HUDEP-2 (cell line): ENCODE measurements around the gene B4GAT1.
A peak's percentile ranks its signal among the peaks of the same experiment; 100 is the strongest.
"Not testable (repeated sequence)": the region's sequence is repeated elsewhere in the genome, so short reads cannot be mapped to it uniquely, and the experiment has no call there.

Experiments
- DNase-seq, 76 experiments: peaks; one replicate each; lab custom pipeline; 2025; ENCODE audit not compliant: unreplicated experiment in 76 of 76; lab: John Stamatoyannopoulos, UW

Gene B4GAT1

DNA sequence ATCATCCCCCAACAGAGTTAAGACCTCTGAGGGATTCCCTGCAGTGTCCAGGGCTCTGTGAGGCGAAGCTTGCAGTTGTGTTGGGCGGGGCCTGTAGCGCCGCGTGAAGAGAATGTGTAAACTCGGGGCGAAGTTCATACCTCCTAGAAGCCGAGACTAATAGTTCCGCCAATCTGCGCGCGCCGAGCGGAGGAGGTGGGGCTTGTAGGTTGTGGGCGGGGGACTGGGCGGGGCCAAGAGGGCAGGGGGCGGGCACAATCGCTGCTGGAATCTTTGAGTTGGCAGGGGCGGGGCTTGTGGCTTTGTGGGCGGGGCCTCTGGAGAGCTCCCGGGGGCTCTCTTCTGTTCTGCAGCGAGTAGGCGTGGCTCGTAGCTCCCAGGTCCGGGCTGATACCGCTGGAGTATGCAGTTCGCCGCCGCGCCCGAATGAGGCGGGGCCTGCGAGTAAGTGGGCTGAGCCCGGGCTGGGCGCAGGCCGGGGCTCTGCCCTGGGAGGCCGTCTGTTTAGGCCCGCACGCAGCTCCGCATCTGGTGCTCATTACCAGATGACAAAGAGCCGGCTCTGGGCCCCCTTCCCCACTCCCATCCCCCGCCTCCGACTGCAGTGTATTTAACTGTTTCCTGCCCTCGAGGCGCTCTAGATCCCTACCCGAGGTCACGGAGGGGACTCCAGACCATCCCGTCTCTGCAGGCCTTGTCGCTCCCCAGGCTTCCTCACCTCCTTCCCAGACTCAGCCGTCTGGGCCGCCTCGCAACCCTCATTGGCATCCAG, 34.7 kb downstream of the B4GAT1 start:
- DNase-seq = peak in 75 of 76 experiments; percentile 54 to 99 (median 97)

DNA sequence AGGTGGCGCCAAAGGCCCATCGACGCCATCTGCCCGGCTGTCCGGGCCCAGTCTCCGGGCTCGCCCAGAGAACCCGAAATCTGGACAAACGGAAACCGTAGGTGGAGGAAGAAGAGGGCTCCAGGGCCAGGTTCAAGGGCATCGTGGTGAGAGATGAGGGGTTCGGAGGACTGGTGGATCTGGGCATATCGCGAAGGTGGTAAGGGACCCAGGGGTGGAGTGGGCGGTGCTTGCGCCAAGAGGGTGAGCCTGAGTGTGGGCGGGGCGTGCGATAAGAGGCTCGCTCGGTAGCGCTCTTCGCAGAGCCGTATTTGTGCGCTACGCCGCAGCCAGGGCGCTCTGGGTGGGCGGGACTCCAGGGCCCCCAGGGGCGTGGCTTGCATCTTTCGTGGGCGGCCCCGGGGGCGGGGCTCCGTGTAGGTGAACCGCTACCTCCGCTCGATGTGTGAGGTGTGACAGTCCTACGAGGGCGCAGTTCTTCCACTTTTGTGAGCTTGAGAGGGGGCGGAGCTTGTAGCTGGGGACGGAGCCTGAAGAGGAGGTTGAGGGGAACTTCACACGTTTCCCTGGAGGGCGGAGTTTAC, 35.4 kb downstream of the B4GAT1 start:
- peak in 75 of 76 experiments; percentile 50 to 98 (median 84) for DNase-seq

DNA sequence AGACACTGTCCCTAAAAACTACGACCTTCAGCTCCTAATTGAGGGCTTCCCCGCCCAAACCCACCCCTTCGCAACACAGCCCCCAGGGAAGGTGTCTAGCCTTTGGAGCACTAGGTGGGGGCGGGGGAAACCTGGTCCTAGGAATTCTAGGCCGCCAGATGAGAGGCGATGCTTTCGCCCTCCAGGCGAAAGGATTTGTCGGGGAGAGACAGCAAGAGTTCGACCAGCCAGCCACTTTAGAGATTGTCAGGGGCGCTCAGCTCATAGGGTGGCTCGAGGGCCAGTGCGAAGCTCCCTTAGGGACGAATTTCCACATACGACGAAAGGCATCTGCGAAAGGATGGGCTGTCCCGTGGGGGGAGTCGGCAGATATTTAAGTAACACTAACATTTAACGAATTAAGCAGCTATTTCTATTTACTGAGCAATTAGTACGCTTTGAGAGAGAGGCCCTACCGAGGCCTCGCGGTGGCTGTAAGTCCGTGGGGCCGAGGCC, 35.9 kb downstream of the B4GAT1 start:
- DNase-seq = no peak

DNA sequence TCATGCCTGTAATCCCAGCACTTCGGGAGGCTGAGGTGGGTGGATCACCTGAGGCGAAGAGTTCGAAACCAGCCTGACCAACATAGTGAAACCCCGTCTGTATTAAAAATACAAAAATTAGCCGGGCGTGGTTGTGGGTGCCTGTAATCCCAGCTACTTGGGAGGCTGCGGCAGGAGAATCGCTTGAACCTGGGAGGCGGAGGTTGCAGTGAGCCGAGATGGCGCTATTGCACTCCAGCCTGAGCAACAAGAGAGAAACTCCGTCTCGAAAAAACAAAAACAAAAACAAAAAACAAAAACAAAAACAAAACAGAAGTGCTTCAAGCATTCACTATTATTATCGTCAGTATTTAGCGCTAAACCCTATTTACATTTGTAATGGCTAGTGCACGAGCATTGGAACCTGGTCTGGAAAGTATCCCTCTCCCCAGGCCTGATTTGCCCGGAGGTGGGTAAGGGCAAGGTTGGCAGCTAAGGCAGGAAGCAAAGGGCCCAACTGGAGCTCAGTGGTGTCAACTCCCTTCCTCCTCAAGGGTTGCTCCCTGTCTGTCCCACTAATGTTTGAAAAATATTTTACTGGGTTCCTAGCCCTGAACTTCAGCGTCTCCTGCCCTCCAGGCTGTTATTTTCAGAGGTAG, 36.5 kb downstream of the B4GAT1 start:
- not testable (repeated sequence) for DNase-seq

DNA sequence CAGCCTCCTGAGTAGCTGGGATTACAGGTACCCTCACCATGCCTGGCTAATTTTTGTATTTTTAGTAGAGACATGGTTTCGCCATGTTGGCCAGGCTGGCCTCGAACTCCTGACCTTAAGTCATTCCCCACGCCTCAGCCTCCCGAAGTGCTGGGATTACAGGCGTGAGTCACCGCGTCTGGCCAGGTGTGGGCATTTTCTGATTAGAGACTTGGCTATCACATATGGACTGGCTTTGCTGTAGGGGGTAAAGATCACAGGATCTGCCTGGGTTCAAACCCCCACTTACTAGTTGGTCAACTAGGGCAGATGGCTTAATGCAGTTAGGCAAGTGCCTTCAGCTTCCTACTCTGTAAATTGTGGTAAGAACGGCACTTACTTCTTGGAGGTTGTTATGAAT, 37.1 kb downstream of the B4GAT1 start:
- DNase-seq = no peak

DNA sequence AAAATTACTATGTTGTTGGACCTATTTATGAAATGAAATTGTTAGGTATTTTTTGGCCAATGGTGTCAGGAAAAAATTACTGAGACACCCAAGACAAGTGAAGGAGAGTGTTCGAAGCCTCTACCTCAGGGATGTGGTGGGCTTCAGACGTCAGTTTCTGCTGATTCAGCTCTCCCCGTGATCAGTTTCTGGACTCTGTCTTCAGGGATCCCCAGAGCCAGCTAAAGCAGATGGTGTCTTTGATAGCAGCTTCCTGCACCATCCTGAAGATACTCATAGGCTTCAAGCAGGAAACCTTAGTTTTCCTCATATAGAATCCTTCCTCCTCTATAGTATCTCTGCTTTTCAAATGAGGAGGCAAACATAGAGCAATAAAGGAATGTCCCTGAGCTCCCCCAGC, 38.0 kb downstream of the B4GAT1 start:
- DNase-seq = no peak

DNA sequence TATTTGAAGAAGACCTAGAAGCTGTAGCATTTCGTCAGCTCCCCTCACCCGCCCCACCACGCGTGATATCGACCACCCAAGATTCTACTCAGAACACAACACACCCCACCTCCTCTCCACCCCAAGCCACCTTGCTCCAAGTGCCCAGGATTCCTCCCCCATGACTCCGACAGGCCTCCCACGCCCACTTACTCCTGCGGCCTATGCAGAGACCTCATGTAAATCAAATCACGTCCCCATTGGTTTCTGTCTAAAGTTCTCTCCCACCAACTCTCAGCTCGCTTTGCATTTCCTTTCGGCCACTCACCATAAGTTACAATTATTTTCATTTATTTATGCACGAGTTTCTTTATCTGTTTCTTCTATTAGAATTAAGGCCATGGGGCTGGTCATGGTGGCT, 44.8 kb downstream of the B4GAT1 start:
- no peak for DNase-seq

DNA sequence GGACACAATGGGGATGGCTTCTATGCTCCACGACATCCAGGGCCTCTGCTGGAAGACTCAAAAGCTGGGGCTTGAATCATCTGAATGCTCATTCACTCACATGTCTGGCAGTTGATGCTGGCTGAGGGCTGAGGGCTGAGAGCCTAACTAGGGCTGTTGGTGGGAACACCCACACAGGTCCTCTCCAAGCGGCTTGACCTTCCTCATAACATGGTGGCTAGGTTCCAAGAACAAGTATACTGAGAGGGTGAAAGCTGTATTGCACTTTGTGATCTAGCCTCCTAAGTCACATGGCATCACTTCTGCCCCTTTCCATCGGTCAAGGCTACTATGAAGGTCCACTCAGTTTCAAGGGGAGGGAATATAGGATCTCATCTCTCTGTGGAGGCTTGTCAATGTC, 48.2 kb downstream of the B4GAT1 start:
- DNase-seq = peak in 1 of 76 experiments; percentile 12

DNA sequence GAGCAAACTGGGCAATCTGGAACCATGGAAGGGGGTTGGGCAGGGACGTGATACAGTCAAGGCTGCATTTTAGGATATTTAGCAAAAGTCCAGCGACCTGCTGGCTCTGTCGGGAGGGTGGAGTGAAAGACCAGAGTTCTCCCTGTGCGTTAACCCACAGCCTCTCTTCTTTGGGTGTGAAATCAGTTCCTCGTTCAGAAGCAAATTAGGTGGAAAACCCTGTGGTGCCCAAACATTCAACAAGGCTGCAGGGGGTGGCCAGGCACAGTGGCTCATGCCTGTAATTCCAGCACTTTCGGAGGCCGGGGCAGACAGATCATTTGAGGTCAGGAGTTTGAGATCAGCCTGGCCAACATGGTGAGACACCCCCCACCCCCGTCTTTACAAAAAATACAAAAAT, 49.8 kb downstream of the B4GAT1 start:
- DNase-seq = no peak
